DND-41 (cell line): Measurements from ENCODE around the gene ARNT2.

Experiments used
- ATAC-seq: fragments of 200-7000 bp; cut with Tn5 transposase; 3 replicates; pipeline ENCODE4 v1.9.1; 2021; ENCODE audit warnings: low read depth; ENCODE audit not compliant: insufficient read depth
- DNase-seq: peaks from one replicate; pipeline ENCODE4 v3.0.0-alpha.2; 2020
- H2AFZ ChIP-seq: 2 replicates; pipeline ENCODE4 v1.6.0; 2012; ENCODE audit warnings: low read depth, low read length
- H3K27ac ChIP-seq: 2 replicates; pipeline ENCODE4 v1.5.1; 2012; ENCODE audit warnings: low read length, inconsistent platforms
- H3K27me3 ChIP-seq: fragments of 200-600 bp; sonication (generic); 2 replicates; pipeline ENCODE4 v1.6.0; 2012; ENCODE audit warnings: low read length, mild to moderate bottlenecking, inconsistent platforms; ENCODE audit not compliant: insufficient read depth, poor library complexity
- H3K36me3 ChIP-seq: 2 replicates; pipeline ENCODE4 v1.5.1; 2012; ENCODE audit warnings: low read length, inconsistent platforms; ENCODE audit not compliant: insufficient read depth
- H3K4me1 ChIP-seq: 2 replicates; pipeline ENCODE4 v1.5.1; 2012; ENCODE audit warnings: mild to moderate bottlenecking, low read length; ENCODE audit not compliant: insufficient read depth
- H3K4me2 ChIP-seq: 2 replicates; pipeline ENCODE4 v1.6.0; 2012; ENCODE audit warnings: mild to moderate bottlenecking, moderate library complexity, low read length, inconsistent platforms; ENCODE audit not compliant: insufficient read depth
- H3K4me3 ChIP-seq, 2 experiments: fragments of 200-600 bp in 1 of 2; shearing (Covaris generic) in 1 of 2; 2 replicates each; pipeline ENCODE4 v1.5.1; 2012 to 2016; ENCODE audit warnings: inconsistent platforms in 2 of 2, low read length in 2 of 2, mild to moderate bottlenecking in 2 of 2, low read depth in 1 of 2, moderate library complexity in 1 of 2
- H3K79me2 ChIP-seq: 2 replicates; pipeline ENCODE4 v1.6.0; 2012; ENCODE audit warnings: low read length, inconsistent platforms; ENCODE audit not compliant: insufficient read depth
- H3K9ac ChIP-seq: 2 replicates; pipeline ENCODE4 v1.6.0; 2012; ENCODE audit warnings: low read depth, mild to moderate bottlenecking, inconsistent platforms, low read length, moderate library complexity
- H3K9me3 ChIP-seq: 2 replicates; pipeline ENCODE4 v1.5.1; 2012; ENCODE audit warnings: low read length, moderate library complexity, mild to moderate bottlenecking, inconsistent platforms; ENCODE audit not compliant: insufficient read depth, severe bottlenecking
- H4K20me1 ChIP-seq: 2 replicates; pipeline ENCODE4 v1.6.0; 2012; ENCODE audit warnings: low read length; ENCODE audit not compliant: insufficient read depth
- EZH2 ChIP-seq: IDR thresholded peaks from 3 replicates; pipeline ENCODE4 v1.6.1; 2012; ENCODE audit warnings: borderline replicate concordance, low read depth, mild to moderate bottlenecking, moderate library complexity, low read length, inconsistent platforms; ENCODE audit not compliant: severe bottlenecking
- TF ChIP-seq, protein P1 (sequence below): IDR thresholded peaks from 2 replicates; pipeline ENCODE4 v1.5.1; 2012; ENCODE audit warnings: borderline replicate concordance, low read length, moderate library complexity, mild to moderate bottlenecking; ENCODE audit not compliant: poor library complexity, severe bottlenecking; ENCODE audit errors: extremely low read depth

ARNT2 gene

DNA sequence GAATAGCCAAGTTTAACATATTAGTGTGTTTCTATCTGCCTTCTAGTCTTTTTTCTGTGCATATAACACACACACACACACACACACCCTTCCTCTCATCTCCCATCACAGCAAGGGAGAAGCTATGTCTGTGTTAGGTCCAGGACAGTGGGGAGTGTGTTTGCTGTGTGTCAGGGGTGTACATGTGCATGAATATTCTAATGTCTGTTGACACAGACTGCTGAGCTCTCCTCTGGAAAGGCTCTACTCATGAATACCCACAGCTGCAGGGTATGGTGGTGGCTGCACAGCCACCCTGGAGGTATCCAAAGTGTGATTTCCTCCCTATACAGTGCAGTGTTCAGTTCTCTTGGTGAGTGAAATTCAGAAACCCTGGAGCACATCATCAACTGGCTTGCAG, 42.9 kb downstream of the ARNT2 start:
- H3K9me3 ChIP-seq, result no peaks in the 10 kb centered on the region
- no peak for DNase-seq
- H3K36me3 ChIP-seq, result no peaks in the 10 kb centered on the region

DNA sequence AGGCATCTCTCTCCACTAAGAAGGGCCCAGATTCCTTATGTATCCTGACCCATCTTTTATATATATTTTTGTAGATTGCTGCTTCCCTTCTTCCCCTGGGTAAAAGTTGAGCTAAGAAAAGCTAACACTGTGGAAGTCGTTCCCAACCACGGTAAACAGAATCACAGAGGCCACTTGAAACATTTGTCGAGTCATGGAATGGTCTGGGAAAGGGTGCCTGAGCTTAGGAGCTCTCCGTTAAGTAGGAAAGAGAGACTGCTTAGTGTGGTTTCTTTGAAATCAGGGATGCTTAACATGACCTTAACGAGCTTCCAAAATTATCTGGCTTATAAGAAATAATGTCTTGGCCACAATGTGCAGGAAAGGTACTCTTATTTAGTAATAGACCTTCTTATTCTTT, 45.6 kb downstream of the ARNT2 start:
- no peak overlapping the region for H3K27ac ChIP-seq
- H3K27me3 ChIP-seq, result no peaks in the 10 kb centered on the region
- H2AFZ ChIP-seq, result no peak overlapping the region
- H3K79me2 ChIP-seq, result no peaks in the 10 kb centered on the region
- H3K36me3 ChIP-seq, result no peaks in the 10 kb centered on the region
- no peak overlapping the region for H3K9ac ChIP-seq
- ATAC-seq (no peak), DNase-seq (no peak)
- H3K4me3 ChIP-seq, result no peak overlapping the region
- H3K9me3 ChIP-seq, result no peaks in the 10 kb centered on the region
- H3K4me1 ChIP-seq, result no peaks in the 10 kb centered on the region
- TF ChIP-seq EZH2, result no peak
- TF ChIP-seq, protein P1, sequence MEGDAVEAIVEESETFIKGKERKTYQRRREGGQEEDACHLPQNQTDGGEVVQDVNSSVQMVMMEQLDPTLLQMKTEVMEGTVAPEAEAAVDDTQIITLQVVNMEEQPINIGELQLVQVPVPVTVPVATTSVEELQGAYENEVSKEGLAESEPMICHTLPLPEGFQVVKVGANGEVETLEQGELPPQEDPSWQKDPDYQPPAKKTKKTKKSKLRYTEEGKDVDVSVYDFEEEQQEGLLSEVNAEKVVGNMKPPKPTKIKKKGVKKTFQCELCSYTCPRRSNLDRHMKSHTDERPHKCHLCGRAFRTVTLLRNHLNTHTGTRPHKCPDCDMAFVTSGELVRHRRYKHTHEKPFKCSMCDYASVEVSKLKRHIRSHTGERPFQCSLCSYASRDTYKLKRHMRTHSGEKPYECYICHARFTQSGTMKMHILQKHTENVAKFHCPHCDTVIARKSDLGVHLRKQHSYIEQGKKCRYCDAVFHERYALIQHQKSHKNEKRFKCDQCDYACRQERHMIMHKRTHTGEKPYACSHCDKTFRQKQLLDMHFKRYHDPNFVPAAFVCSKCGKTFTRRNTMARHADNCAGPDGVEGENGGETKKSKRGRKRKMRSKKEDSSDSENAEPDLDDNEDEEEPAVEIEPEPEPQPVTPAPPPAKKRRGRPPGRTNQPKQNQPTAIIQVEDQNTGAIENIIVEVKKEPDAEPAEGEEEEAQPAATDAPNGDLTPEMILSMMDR, result no peak
- no peak overlapping the region for H3K4me2 ChIP-seq
- H4K20me1 ChIP-seq, result no peaks in the 10 kb centered on the region

More for the DNA sequence above, 42.9 kb downstream of the ARNT2 start:
- no peak overlapping the region for H3K4me3 ChIP-seq
- TF ChIP-seq, protein P1, result no peak
- TF ChIP-seq EZH2, result no peak
- H3K4me1 ChIP-seq, result no peaks in the 10 kb centered on the region
- no peaks in the 10 kb centered on the region for H4K20me1 ChIP-seq
- H3K27ac ChIP-seq, result no peak overlapping the region
- H3K4me2 ChIP-seq, result no peak overlapping the region
- H3K27me3 ChIP-seq, result no peaks in the 10 kb centered on the region
- ATAC-seq, result no peak
- H2AFZ ChIP-seq, result no peak overlapping the region
- no peak overlapping the region for H3K9ac ChIP-seq
- H3K79me2 ChIP-seq, result no peaks in the 10 kb centered on the region

DNA sequence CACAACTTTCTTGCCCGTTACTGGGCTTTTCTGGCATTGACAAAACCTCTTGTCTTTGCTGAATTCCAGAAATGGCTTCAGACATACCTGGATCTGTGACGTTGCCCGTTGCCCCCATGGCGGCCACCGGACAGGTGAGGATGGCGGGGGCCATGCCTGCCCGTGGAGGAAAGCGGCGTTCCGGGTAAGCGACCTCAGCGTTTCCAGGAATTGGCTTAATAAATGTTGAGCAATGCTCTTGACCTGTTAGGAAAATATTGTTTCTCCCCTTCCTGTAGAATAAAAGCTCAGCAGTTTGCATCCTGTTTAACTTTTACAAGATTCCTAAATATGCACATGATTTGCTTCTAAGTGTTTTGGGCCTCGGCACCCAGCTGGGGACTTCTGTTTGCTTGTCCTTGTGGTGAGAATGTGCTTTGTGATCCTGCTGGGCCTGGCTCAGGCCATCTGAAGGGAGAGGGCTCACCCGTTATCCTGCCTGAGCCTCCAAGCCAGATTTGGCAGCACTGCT, 46.7 kb downstream of the ARNT2 start:
- Histone ChIP-seq H3K4me2 (no peak overlapping the region), H3K4me1 (no peaks in the 10 kb centered on the region), H3K9ac (no peak overlapping the region), H3K27me3 (no peaks in the 10 kb centered on the region), H3K9me3 (no peaks in the 10 kb centered on the region), H3K36me3 (no peaks in the 10 kb centered on the region), H2AFZ (no peak overlapping the region), H3K79me2 (no peaks in the 10 kb centered on the region), H3K27ac (no peak overlapping the region), H3K4me3 (no peak overlapping the region), H4K20me1 (no peaks in the 10 kb centered on the region)
- no peak for DNase-seq
- no peak for TF ChIP-seq EZH2
- TF ChIP-seq, protein P1, result no peak
- ATAC-seq, result no peak

DNA sequence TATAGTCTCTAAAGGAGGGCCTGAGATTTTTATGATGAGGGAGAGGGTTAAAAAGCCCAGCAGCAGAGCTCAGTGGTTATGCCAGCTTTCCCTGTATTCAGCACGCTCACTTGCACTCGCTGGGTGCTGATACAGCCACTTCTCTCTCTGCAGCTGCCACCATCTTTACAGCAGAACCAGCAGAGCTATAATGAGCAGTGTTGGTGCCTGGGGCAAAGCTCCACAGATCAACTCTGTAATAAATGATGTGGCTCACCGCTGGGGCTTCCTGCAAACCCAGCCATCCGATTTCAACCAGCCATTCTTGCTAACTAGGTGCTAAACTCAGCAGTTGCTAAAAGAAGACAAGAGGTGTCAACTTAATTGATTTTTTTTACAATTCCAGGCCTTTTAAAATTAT, 48.0 kb downstream of the ARNT2 start:
- no peaks in the 10 kb centered on the region for H3K4me1 ChIP-seq
- no peak overlapping the region for H3K4me3 ChIP-seq
- no peak for ATAC-seq
- no peaks in the 10 kb centered on the region for H3K79me2 ChIP-seq
- no peaks in the 10 kb centered on the region for H3K9me3 ChIP-seq
- no peak for TF ChIP-seq EZH2
- TF ChIP-seq, protein P1, result no peak
- no peak overlapping the region for H3K27ac ChIP-seq
- no peak overlapping the region for H3K9ac ChIP-seq
- no peak overlapping the region for H2AFZ ChIP-seq
- no peak overlapping the region for H3K4me2 ChIP-seq
- H3K36me3 ChIP-seq, result no peaks in the 10 kb centered on the region
- no peak for DNase-seq
- H3K27me3 ChIP-seq, result no peaks in the 10 kb centered on the region
- H4K20me1 ChIP-seq, result no peaks in the 10 kb centered on the region
